Endodermal cell (in vitro differentiated cells): ENCODE data around the gene TNRC6B. TPM values are rescaled to one million over a fixed set of nuclear protein-coding genes. Genes with fewer than 3 reads are reported as not detected.

ENCODE experiments used
- DNase-seq: peaks from one replicate; pipeline ENCODE4 v3.0.0-alpha.2; 2017
- H3K27ac ChIP-seq: 2 replicates; pipeline ENCODE4 v1.5.1; 2013; ENCODE audit warnings: mild to moderate bottlenecking, low read depth, low read length, moderate library complexity
- H3K27me3 ChIP-seq: 2 replicates; pipeline ENCODE4 v1.6.1; 2013; ENCODE audit warnings: mild to moderate bottlenecking, low read length, moderate library complexity; ENCODE audit not compliant: insufficient read depth, control insufficient read depth, poor library complexity, severe bottlenecking
- H3K36me3 ChIP-seq: 2 replicates; pipeline ENCODE4 v1.7.0; 2013; ENCODE audit warnings: mild to moderate bottlenecking, low read length, moderate library complexity; ENCODE audit not compliant: control insufficient read depth, insufficient read depth
- H3K4me1 ChIP-seq: one replicate; pipeline ENCODE4 v1.7.0; 2013; ENCODE audit warnings: low read length; ENCODE audit not compliant: control insufficient read depth, insufficient read depth
- H3K4me3 ChIP-seq: 2 replicates; pipeline ENCODE4 v1.5.1; 2013; ENCODE audit warnings: mild to moderate bottlenecking, low read length, moderate library complexity
- H3K9ac ChIP-seq: 2 replicates; pipeline ENCODE4 v1.6.1; 2013; ENCODE audit warnings: mild to moderate bottlenecking, low read length, moderate library complexity; ENCODE audit not compliant: poor library complexity, severe bottlenecking; ENCODE audit errors: extremely low read depth
- H3K9me3 ChIP-seq: 2 replicates; pipeline ENCODE4 v1.6.1; 2013; ENCODE audit warnings: mild to moderate bottlenecking, low read length, moderate library complexity; ENCODE audit not compliant: control insufficient read depth
- H3K27ac Mint-ChIP-seq: 2 replicates; pipeline ENCODE4 v1.8.0; 2020; ENCODE audit warnings: mixed read lengths
- H3K27me3 Mint-ChIP-seq: 2 replicates; pipeline ENCODE4 v1.8.0; 2021; ENCODE audit warnings: mild to moderate bottlenecking, mixed read lengths; ENCODE audit not compliant: insufficient read depth
- H3K36me3 Mint-ChIP-seq: 2 replicates; pipeline ENCODE4 v1.8.0; 2020; ENCODE audit warnings: low read depth, mixed read lengths
- H3K4me1 Mint-ChIP-seq: 2 replicates; pipeline ENCODE4 v1.8.0; 2020; ENCODE audit warnings: mixed read lengths
- H3K4me3 Mint-ChIP-seq: 2 replicates; pipeline ENCODE4 v1.8.0; 2020; ENCODE audit warnings: mild to moderate bottlenecking, moderate library complexity, mixed read lengths
- H3K9me3 Mint-ChIP-seq: 2 replicates; pipeline ENCODE4 v1.8.0; 2020; ENCODE audit warnings: mild to moderate bottlenecking, mixed read lengths
- CTCF ChIP-seq: fragments of 200-600 bp; sonication (generic); conservative IDR thresholded peaks from 2 replicates; pipeline ENCODE4 v1.5.0; 2021; ENCODE audit warnings: antibody characterized with exemption, mild to moderate bottlenecking
- WGBS, 2 experiments: methylation state at CpG; one replicate each; pipeline versions ENCODE4 v1.1.5 to v1.1.7; 2013; ENCODE audit warnings: missing lambda C conversion rate in 2 of 2, mixed read lengths in 1 of 2; ENCODE audit not compliant: insufficient coverage in 1 of 2, insufficient read length in 1 of 2; 5-methylcytosine and 5-hydroxymethylcytosine counted together
- total RNA-seq, 2 donors: library from RNA; stranded (reverse); fragmentation: NEBNext Ultra II Directional in 1 of 2; extraction: Animal tissue kit (Norgen Biotek cat#: 25700) in 1 of 2; gene quantifications; 2 replicates in 1 of 2; 3 replicates in 1 of 2; pipeline ENCODE4 v1.2.1, GENCODE V29; 2021

Gene TNRC6B
- total RNA-seq, 2 donors from 2014 or later: 57.5 to 62.5 TPM

- no peaks in the 10 kb centered on the region for H3K9me3 Mint-ChIP-seq
- DNase-seq: no peak
- no peak for TF ChIP-seq CTCF
- Histone ChIP-seq H3K36me3 (peaks cover 10% of the 10 kb centered on the region), H3K27ac (no peak overlapping the region), H3K27me3 (no peaks in the 10 kb centered on the region), H3K4me1 (no peaks in the 10 kb centered on the region), H3K9ac (no peak overlapping the region), H3K4me3 (no peak overlapping the region), H3K9me3 (no peaks in the 10 kb centered on the region)
- 0 to 37% methylated on average over 1 to 5 of the region's 5 CpGs for WGBS, 2 experiments
- peaks cover 14% of the 10 kb centered on the region for H3K36me3 Mint-ChIP-seq
- peaks cover 16% of the 10 kb centered on the region for H3K4me1 Mint-ChIP-seq
- no peaks in the 10 kb centered on the region for H3K27me3 Mint-ChIP-seq
- no peak overlapping the region for H3K4me3 Mint-ChIP-seq
- H3K27ac Mint-ChIP-seq: no peak overlapping the region
Observed at GRCh38 chr22:40235308-40235707, 57.6 kb downstream of the TNRC6B start.

GRCh38 chr22:40236131-40236665 lies 58.5 kb downstream of the TNRC6B start:
- H3K9ac ChIP-seq: no peak overlapping the region
- peaks cover 12% of the 10 kb centered on the region for H3K36me3 Mint-ChIP-seq
- no peaks in the 10 kb centered on the region for H3K9me3 ChIP-seq
- TF ChIP-seq CTCF: no peak
- WGBS, 2 experiments: 80 to 90% methylated on average over 1 to 4 of the region's 4 CpGs
- H3K9me3 Mint-ChIP-seq: no peaks in the 10 kb centered on the region
- no peaks in the 10 kb centered on the region for H3K27me3 ChIP-seq
- no peak overlapping the region for H3K27ac Mint-ChIP-seq
- H3K4me1 Mint-ChIP-seq: peaks cover 24% of the 10 kb centered on the region
- peaks cover 10% of the 10 kb centered on the region for H3K36me3 ChIP-seq
- no peak overlapping the region for H3K4me3 Mint-ChIP-seq
- H3K27me3 Mint-ChIP-seq: no peaks in the 10 kb centered on the region
- no peak overlapping the region for H3K27ac ChIP-seq
- H3K4me1 ChIP-seq: no peaks in the 10 kb centered on the region
- H3K4me3 ChIP-seq: no peak overlapping the region
- no peak for DNase-seq

- no peaks in the 10 kb centered on the region for H3K27me3 ChIP-seq
- no peak for TF ChIP-seq CTCF
- no peaks in the 10 kb centered on the region for H3K4me1 ChIP-seq
- no peak for DNase-seq
- H3K9me3 Mint-ChIP-seq: no peaks in the 10 kb centered on the region
- peaks cover 10% of the 10 kb centered on the region for H3K36me3 ChIP-seq
- no peaks in the 10 kb centered on the region for H3K27me3 Mint-ChIP-seq
- H3K4me3 ChIP-seq: no peak overlapping the region
- H3K27ac ChIP-seq: no peak overlapping the region
- peaks cover 25% of the 10 kb centered on the region for H3K4me1 Mint-ChIP-seq
- WGBS, 2 experiments: 91% methylated on average over 3 of the region's 4 CpGs; no CpG with 5 or more reads in 1 of the 2 experiments
- peaks cover 9% of the 10 kb centered on the region for H3K36me3 Mint-ChIP-seq
- H3K9me3 ChIP-seq: no peaks in the 10 kb centered on the region
- H3K27ac Mint-ChIP-seq: no peak overlapping the region
- H3K4me3 Mint-ChIP-seq: no peak overlapping the region
- H3K9ac ChIP-seq: no peak overlapping the region
Observed at GRCh38 chr22:40237241-40237640, 59.5 kb downstream of the TNRC6B start.
